Measurements from ENCODE around the gene DNPH1. TPM values are rescaled to one million over a fixed set of nuclear protein-coding genes. Genes with fewer than 3 reads are reported as not detected.

The DNPH1 gene
- total RNA-seq, 1 donor from 2014 or later = 52.3 TPM

DNA sequence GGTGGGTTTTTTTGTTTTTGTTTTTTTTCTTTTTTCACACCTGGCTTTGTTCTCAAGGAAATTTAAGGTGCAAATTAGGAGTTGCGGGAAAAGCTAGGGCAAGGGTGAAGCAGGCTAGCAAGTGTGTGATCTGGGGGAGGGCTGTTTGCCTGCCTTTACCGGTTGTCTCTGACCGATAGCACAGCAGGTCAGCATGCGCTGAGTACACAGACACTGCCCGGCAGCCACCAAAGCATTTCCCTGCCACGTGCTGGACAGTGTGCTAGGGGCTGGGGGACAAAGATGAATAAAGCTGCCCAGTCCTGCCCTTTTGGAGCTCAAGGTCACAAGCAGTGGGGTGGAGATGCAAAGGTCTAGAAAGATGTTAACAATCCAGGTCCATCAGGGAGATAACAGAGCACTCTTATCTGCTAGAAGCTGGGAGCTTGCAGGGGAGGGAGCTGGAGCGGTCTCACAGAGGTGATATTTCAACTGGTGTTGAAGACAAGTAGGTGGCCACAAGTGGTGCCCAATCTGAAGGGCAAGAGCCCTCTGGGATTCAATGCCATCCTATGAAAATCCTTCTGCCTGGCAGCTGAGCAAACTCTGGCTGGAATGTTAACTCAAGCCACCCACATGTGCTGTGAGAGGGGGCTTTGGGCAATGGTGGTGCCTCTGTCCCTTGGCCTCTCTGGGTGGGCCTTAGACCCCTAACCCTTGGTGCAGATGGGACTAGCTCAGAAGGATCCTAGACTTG, 38.5 kb upstream of the DNPH1 start:
- H3K27ac Mint-ChIP-seq = peak overlapping the region; percentile 48
- TF ChIP-seq, protein P1, sequence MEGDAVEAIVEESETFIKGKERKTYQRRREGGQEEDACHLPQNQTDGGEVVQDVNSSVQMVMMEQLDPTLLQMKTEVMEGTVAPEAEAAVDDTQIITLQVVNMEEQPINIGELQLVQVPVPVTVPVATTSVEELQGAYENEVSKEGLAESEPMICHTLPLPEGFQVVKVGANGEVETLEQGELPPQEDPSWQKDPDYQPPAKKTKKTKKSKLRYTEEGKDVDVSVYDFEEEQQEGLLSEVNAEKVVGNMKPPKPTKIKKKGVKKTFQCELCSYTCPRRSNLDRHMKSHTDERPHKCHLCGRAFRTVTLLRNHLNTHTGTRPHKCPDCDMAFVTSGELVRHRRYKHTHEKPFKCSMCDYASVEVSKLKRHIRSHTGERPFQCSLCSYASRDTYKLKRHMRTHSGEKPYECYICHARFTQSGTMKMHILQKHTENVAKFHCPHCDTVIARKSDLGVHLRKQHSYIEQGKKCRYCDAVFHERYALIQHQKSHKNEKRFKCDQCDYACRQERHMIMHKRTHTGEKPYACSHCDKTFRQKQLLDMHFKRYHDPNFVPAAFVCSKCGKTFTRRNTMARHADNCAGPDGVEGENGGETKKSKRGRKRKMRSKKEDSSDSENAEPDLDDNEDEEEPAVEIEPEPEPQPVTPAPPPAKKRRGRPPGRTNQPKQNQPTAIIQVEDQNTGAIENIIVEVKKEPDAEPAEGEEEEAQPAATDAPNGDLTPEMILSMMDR (conservative IDR thresholded peaks at IDR 0.05) = no peak

DNA sequence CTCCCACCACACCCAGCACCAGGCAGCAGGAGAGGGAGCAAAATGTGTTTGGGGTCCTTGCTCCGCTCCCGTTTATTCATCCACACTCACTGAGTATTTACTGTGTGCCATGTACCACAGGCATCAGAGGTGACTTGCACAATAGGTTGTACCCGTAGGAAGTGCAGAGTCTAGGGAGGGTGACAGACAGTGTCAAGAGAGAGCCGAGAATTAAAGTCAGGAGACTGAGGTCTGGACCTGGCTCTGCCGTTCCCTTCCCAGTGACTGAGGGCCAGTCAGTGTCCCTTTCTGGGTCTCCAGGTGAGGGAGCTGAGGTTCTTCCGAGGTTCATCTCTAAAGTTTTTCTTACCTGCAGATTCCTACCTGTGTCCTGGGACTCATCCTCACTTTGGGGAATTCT, 36.3 kb upstream of the DNPH1 start:
- DNase-seq (ENCODE audit: extremely low spot score, unreplicated experiment) = no peak
- no peak overlapping the region for H3K27ac Mint-ChIP-seq
- H3K4me1 Mint-ChIP-seq (ENCODE audit: unreplicated experiment) = peaks cover 47% of the 10 kb centered on the region
- no peak overlapping the region for H3K4me3 Mint-ChIP-seq
- TF ChIP-seq, protein P1 (conservative IDR thresholded peaks at IDR 0.05) = no peak
- peaks cover 18% of the 10 kb centered on the region for H3K27me3 Mint-ChIP-seq
- H3K36me3 Mint-ChIP-seq = no peaks in the 10 kb centered on the region
- H3K9me3 Mint-ChIP-seq = no peaks in the 10 kb centered on the region

More for the DNA sequence above, 38.5 kb upstream of the DNPH1 start:
- H3K36me3 Mint-ChIP-seq = no peaks in the 10 kb centered on the region
- peak overlapping the region; percentile 15 for H3K4me3 Mint-ChIP-seq
- no peaks in the 10 kb centered on the region for H3K9me3 Mint-ChIP-seq
- H3K4me1 Mint-ChIP-seq (ENCODE audit: unreplicated experiment) = peaks cover 43% of the 10 kb centered on the region
- DNase-seq (ENCODE audit: extremely low spot score, unreplicated experiment) = no peak
- H3K27me3 Mint-ChIP-seq = peaks cover 33% of the 10 kb centered on the region

DNA sequence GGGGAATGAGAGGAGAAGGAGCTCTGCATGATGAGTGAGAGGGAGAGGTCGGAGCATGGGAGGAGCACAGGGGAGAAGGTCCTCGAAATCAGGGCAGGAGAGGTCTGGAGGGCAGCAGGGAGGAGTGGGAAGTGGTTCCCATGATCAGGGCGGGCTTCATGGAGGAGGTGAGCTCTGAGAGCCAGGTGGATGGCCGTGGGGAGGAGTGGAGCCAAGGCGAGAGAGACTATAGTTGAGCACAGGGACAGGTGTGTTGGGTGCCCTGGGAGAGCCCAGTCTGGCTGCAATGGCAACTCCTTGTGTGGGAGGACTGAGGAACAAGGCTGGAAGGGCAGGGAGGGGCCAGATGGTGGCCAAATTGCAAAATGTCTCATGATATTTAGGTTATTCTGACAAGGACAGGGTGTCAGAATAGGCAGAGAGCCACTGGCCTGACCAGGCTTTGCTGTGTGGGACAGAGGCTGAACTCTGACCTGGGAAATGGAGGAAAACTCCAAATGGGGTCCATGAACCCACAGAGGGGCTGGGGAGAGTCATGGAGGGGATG, 35.4 kb upstream of the DNPH1 start:
- Mint-ChIP-seq H3K4me3 (no peak overlapping the region), H3K27ac (no peak overlapping the region), H3K36me3 (no peaks in the 10 kb centered on the region), H3K27me3 (peaks cover 12% of the 10 kb centered on the region), H3K4me1 (ENCODE audit: unreplicated experiment) (peaks cover 42% of the 10 kb centered on the region), H3K9me3 (no peaks in the 10 kb centered on the region)
- TF ChIP-seq, protein P1 (conservative IDR thresholded peaks at IDR 0.05) = no peak
- DNase-seq (ENCODE audit: extremely low spot score, unreplicated experiment) = no peak

DNA sequence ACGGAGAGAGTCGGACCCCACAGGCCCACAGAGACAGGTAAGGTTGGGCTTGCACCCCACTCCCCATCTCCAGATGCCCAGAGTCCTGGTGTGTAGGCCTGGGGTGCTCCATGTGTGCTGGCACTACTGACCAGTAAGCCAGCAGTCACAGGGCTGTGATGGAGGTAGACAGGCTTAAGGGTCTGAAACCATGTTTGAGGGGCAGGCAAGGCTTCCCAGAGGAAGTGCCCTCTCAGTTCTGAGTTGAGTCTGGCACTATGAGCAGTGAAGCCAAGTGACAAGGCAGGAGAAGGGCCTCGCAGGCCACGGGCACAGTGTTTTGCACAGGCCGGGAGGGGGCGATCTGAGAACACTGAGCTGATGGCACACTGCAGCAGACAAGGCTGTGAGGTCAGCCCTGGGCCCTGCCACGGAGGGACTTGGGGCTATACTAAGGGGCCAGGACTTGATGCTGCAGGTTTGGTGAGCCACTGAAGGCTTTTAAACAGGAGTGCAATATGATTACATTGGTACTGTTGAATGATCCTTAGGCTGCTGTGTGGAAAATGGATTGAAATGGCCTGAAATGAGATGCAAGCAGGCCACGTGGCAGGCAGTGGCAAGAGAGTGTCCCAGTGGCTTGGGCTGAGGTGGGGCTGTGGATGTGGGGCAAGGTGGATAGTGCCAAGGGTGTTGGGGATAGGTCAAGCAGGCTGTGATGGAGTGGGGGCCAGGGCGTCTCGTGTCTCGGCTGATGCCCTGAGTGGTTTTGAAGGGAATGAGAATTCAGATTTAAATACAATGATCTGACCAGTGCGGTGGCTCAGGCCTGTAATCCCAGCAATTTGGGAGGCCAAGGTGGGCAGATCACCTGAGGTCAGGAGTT, 34.3 kb upstream of the DNPH1 start:
- Mint-ChIP-seq H3K4me3 (no peak overlapping the region), H3K4me1 (ENCODE audit: unreplicated experiment) (peaks cover 35% of the 10 kb centered on the region), H3K27ac (peak overlapping the region; percentile 49), H3K36me3 (no peaks in the 10 kb centered on the region), H3K27me3 (peaks cover 12% of the 10 kb centered on the region), H3K9me3 (no peaks in the 10 kb centered on the region)
- TF ChIP-seq, protein P1 (conservative IDR thresholded peaks at IDR 0.05) = peak; percentile 84
- no peak for DNase-seq (ENCODE audit: extremely low spot score, unreplicated experiment)

DNA sequence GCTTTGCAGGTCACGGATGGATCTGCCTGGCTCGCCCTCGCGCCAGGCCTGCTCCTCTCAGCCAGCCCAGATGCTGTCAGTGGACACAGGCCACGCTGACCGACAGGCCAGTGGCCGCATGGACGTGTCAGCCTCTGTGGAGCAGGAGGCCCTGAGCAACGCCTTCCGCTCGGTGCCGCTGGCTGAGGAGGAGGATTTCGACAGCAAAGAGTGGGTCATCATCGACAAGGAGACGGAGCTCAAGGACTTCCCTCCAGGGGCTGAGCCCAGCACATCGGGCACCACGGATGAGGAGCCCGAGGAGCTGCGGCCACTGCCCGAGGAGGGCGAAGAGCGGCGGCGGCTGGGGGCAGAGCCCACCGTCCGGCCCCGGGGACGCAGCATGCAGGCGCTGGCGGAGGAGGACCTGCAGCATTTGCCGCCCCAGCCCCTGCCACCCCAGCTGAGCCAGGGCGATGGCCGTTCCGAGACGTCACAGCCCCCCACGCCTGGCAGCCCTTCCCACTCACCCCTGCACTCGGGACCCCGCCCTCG, 33.6 kb upstream of the DNPH1 start:
- Mint-ChIP-seq H3K27me3 (peaks cover 16% of the 10 kb centered on the region), H3K9me3 (no peaks in the 10 kb centered on the region), H3K36me3 (no peaks in the 10 kb centered on the region)

More for the DNA sequence above, 33.6 kb upstream of the DNPH1 start:
- no peak for DNase-seq (ENCODE audit: extremely low spot score, unreplicated experiment)
- TF ChIP-seq, protein P1 (conservative IDR thresholded peaks at IDR 0.05) = no peak
- H3K4me1 Mint-ChIP-seq (ENCODE audit: unreplicated experiment) = peaks cover 33% of the 10 kb centered on the region
- no peak overlapping the region for H3K4me3 Mint-ChIP-seq
- H3K27ac Mint-ChIP-seq = no peak overlapping the region
